Urothelium cell line (cell line): ENCODE data around the gene SCAMP3.
A peak's percentile ranks its signal among the peaks of the same experiment; 100 is the strongest.

Source experiments
- DNase-seq: peaks from one replicate; pipeline ENCODE4 v3.0.0; 2011; ENCODE audit warnings: low spot score, mixed read lengths
- FAIRE-seq: peaks from 2 replicates; lab custom pipeline; 2011; peaks lifted over from hg19 to GRCh38; lab: Jason Lieb, UNC

Gene SCAMP3

GRCh38 chr1:155286544-155286943 lies 24.4 kb upstream of the SCAMP3 start:
- DNase-seq (no peak), FAIRE-seq (no peak)

DNA sequence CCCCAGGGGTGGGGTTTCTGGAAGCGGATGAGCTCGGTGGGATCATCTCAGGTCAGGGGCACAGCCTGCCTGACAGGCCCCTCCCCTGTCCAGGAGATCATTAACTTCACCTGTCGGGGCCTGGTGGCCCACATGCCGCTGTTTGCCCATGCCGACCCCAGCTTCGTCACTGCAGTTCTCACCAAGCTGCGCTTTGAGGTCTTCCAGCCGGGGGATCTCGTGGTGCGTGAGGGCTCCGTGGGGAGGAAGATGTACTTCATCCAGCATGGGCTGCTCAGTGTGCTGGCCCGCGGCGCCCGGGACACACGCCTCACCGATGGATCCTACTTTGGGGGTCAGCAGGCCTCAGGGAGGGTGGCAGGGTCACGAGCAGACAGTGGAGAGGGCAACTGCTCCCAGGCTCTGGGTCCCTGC lies 23.5 kb upstream of the SCAMP3 start:
- DNase-seq (no peak), FAIRE-seq (no peak)

GRCh38 chr1:155285063-155285462 lies 22.9 kb upstream of the SCAMP3 start:
- DNase-seq (no peak), FAIRE-seq (no peak)

DNA sequence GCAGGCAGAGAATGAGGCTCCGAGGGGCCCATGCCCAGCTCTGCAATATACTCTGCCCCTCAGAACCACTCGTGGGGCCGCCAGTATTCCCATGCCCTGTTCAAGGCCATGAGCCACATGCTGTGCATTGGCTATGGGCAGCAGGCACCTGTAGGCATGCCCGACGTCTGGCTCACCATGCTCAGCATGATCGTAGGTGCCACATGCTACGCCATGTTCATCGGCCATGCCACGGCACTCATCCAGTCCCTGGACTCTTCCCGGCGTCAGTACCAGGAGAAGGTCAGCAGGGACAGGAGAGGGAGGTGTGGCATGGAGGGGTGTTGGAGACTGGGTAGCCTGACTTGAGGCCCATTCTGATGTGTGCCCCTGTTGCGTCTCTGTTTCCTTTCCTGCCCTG lies 22.3 kb upstream of the SCAMP3 start:
- FAIRE-seq (peak; percentile 48), DNase-seq (no peak)

DNA sequence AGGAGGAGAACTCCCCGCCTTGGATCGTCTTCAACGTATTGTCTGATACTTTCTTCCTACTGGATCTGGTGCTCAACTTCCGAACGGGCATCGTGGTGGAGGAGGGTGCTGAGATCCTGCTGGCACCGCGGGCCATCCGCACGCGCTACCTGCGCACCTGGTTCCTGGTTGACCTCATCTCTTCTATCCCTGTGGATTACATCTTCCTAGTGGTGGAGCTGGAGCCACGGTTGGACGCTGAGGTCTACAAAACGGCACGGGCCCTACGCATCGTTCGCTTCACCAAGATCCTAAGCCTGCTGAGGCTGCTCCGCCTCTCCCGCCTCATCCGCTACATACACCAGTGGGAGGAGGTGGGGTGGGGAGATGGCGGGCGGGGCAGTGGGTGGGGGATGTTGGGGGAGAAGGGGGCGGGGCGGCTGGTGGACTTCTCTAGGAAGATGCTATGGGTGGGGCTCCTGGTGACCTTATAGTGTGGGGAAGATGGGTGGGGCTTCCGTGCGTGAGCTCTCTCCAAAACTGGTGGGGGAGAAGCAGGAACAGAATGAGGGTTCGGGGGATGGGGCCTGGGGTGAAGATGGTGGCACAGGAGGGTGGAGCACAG lies 20.4 kb upstream of the SCAMP3 start:
- DNase-seq (no peak), FAIRE-seq (no peak)

DNA sequence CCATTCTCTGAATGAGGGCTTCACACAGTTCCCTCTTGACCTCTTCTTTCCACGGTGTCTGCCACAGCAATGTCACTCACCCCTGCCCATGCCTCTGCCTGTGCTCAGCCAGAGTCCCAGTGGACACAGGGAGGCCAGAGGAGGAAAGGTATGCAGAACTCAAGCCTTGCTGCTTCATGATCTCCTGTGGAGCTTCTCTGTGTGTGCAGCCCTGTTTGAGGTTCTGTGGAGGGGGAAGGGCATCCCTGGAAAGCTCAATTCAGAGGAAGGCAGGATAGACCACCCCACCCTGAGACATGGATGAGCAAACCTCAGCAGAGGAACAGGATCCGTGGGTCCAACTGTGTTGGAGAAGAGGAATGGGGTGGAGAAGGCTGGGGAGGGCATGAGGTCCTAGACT lies 17.1 kb upstream of the SCAMP3 start:
- FAIRE-seq (no peak), DNase-seq (no peak)

DNA sequence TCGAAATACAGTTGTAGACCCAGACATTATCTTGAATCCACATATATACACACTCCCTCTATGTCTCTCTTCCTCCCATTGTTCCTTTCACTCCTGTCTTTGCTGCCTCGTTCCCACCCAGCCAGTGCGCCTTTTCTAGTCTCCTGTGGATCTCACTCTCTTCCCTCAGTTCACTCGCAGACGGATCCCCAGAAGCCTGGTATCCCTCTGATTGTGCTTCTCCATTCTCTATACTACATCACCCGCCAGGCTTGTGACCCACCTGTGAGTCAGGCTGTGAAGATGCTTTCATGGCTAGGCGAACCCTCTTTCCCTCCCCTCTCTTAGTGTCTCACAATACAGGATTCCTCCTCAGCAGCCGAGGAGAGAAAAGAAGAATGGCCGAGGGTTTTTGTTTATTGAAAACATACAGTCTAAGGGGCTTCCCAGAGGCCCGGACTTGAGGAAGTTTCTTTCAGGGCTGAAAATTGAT lies 16.6 kb upstream of the SCAMP3 start:
- FAIRE-seq: no peak

DNA sequence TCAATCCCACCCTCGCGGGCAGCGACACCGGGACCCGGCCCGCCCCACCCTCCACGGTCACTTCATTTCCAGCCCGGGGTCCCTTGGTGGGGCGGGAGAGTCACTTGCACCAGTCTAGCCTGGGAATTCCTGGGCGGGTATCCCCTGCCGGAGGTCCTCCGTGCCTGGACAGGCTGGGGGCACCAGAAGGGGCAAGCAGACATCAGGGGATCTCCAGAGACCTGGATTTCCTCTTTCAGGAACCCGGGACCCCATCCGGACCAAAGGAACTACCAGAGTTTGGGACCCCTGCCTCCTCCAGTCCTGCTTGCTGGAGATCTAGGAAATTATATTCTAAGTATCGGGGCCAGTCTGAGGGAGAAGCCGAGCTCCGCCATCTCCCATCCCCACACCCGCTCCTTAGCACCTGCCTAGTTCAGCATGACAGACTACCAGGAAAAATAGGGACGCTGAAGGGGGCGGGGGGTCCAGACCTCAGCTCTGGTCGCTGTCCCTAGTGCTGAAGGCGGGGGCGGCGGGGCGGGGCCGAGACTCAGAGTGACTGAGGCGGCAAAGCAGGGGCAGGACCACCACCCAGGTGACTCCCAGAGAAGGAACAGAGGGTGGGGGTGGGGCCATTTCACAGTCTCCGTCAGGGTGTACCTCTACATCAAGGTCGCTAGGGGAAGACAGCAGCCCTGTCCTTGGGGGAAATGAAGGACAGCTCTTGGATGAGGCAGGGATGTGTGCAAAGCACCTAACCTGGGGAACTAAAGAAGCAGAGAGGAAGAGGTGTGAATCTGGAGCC lies 15.9 kb upstream of the SCAMP3 start:
- no peak for FAIRE-seq
- peak; percentile 69 for DNase-seq

More for the DNA sequence above, 16.6 kb upstream of the SCAMP3 start:
- DNase-seq: no peak

DNA sequence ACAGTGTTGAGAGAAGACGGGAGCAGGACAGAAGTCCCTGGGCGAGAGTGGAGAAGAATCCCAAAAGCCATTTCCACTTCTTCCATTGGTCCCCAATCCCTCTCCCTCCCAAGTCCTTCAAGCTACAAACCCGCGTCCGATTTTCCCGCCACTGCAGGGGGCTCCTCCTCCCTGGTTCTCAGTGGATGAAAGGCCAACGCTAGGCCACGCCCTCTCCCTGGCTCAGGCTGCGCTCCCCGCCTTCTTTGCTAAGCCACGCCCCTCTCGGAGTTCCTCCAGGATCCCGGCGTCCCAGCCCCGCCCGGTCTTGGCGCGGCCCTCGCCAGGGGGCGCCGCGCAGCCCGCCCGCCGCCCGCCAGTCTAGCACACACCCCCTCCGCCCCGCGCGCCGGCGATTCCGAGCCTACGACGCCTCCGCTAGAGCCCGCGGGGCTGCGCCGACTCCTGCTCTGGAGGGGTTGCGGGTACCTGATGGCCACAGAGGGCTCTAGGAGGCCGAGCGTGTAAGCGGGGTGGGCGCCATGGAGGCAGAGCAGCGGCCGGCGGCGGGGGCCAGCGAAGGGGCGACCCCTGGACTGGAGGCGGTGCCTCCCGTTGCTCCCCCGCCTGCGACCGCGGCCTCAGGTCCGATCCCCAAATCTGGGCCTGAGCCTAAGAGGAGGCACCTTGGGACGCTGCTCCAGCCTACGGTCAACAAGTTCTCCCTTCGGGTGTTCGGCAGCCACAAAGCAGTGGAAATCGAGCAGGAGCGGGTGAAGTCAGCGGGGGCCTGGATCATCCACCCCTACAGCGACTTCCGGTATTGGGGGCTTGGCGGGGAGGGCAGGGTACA lies 15.1 kb upstream of the SCAMP3 start, which contains the start of gene HCN3:
TSS of gene HCN3 (plus strand) at position 394 of the 832 bp plus-strand sequence. CDS start at position 522, 128 bp downstream.
- no peak for FAIRE-seq
- peak; percentile 98 for DNase-seq

DNA sequence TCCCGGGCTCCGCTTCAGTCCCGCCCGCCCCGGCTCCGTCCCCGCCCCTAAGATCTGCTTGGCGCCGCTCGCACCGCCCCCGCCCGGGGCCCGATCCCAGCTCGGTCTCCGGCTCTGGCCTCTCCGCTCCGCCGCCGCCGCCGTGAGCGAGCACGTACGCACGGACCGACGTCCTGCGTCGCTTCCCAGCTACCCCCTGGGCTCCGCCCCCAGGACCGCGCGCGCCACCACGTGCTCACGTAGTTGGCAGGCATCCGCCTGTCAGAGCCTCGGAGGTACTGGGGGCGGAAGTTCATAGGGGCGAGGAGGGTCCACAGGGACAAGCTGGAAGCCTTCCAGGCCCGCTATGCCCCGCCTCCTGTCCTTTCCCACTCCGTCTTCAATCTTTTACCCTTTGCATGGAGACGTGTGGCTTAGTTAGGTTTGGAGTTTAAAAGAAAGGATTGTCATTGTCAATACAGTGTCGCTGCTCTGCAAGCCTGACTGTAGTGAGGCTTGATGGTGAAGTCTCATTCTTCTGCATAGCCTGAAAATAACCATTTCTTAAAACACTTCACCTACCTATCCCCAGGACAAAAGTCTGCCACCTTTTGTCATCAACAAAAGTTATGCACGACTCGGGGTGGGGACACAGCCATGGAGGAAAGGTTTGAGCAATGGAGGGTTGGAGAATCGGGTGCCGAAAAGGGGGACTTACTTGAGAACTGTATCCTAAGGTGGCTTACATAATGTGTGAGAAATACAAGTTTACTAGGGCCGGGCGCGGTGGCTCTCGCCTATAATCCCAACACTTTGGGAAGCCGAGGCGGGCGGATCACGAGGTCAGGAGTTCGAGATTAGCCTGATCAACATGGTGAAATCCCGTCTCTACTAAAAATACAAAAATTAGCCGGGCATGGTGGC lies 11.4 kb upstream of the SCAMP3 start, which contains the start of gene CLK2:
TSS of gene CLK2 (minus strand) at position 162 of the 903 bp plus-strand sequence. CDS start 2,527 bp downstream, outside the sequence.
- FAIRE-seq (peak; percentile 23), DNase-seq (peak; percentile 95)

DNA sequence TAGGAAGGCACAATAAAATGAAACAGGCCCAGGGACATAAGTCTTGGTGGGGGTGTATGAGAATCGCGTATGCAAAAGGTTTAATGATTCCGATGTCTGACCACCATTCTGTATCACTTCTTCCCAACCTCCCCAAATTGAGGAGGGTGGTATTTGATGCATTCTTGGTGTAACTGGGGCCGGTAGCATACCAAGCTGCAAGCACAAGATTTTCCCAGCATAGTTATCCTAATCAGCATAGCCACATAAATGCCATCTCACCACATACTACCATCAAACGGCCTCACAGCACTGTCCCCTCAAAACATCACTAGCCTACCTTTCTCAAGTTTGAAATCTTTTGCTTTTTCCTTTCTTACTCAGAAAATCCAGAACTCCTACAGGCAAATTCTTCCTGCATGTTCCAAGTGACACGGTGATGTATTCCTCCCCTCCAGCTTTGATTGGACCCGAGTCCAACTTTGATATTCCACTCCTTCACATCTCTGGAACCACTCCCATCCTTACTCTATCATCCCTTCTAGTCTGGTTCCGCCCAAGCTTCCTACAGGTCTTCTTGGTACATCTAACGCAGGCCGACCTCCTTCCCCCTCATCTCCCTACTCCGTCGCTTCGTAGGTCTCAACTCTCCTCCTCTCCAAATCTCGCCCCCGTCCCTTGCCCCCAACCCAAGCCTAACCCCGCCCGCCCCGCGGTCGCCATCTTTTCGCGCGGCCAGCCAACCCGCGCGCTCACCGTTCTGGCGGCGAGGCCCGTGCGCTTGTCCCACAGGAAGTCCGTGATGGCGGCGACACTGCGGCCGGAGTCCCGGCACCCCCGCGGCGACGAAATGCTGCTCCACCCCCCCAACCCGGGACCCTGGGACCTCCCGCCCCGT lies 10.5 kb upstream of the SCAMP3 start:
- DNase-seq (peak; percentile 54), FAIRE-seq (no peak)

- DNase-seq: no peak
- no peak for FAIRE-seq
Observed at GRCh38 chr1:155269381-155269780, 7.2 kb upstream of the SCAMP3 start.

- DNase-seq (no peak), FAIRE-seq (no peak)
Observed at GRCh38 chr1:155268630-155269029, 6.5 kb upstream of the SCAMP3 start.

DNA sequence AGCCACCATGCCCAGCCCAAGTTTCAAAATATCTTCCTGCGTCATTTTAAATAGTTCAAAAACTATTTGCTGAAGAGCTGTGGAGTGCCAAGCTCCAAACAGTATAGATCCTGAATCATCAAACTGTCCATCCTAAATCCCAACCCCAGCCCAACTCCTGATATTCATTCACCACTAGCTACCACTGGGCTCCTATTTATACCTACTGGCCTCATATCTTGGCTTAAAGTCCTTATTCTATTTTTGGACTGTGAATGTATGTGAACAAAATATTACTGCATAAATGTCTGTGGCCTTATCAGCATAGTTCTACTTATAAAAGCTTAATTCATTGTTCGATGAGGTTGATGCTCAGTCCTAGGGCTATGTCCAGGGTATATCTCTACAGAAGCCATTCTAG lies 5.2 kb upstream of the SCAMP3 start:
- no peak for DNase-seq
- no peak for FAIRE-seq

- DNase-seq (no peak), FAIRE-seq (no peak)
Observed at GRCh38 chr1:155266553-155266952, 4.4 kb upstream of the SCAMP3 start.

GRCh38 chr1:155263067-155263466 lies 907 bp upstream of the SCAMP3 start:
- FAIRE-seq (no peak), DNase-seq (no peak)

- no peak for DNase-seq
Observed at GRCh38 chr1:155261493-155261851, 688 bp downstream of the SCAMP3 start.

GRCh38 chr1:155260276-155260675 lies 1.9 kb downstream of the SCAMP3 start:
- DNase-seq: no peak
- FAIRE-seq: no peak

More at GRCh38 chr1:155261493-155261851, 688 bp downstream of the SCAMP3 start:
- no peak for FAIRE-seq
